Ovary (tissue), 1 donor: ENCODE measurements around the gene ARID1B.

Experiments
- EP300 ChIP-seq: sonication (generic); formaldehyde crosslinking; IDR thresholded peaks from one replicate; pipeline ENCODE4 v1.6.1; 2017; ENCODE audit warnings: antibody characterized with exemption
- POLR2A ChIP-seq: fragments of 450-650 bp; IDR thresholded peaks from one replicate; pipeline ENCODE4 v1.6.1; 2017; ENCODE audit warnings: antibody characterized with exemption, mild to moderate bottlenecking, moderate library complexity

DNA sequence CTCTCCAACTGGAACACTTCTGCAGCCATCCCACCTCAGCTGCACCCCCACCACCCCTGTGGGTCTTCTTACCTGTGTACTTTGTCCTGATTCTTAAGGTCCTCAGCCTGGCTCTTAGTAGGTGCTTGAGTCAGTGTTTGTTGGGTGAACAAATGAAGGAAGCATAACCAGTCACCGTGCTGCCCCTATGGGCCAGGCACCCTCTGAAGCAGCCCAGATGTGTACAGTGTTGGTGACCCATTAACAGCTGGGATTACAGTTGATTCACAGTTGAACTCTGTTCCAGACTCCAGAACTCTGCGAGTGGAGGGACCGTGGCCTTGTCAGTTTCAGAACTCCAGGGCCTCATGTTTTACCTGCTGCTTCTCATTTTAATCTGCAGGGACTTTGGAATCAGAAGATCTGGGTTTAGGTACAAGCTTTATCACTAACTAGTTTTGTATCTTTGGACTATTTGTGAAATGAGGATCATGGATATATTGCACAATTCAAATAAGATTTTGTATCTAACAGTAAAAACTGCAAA is 342.4 kb downstream of the ARID1B start:
- TF ChIP-seq POLR2A (no peak), EP300 (no peak)
